ENCODE measurements around the gene MARK3.

- no peak for TF ChIP-seq CTCF (IDR thresholded peaks at IDR 0.05)
- no peak for TF ChIP-seq EP300 (IDR thresholded peaks at IDR 0.05)
- TF ChIP-seq POLR2A (IDR thresholded peaks at IDR 0.05) = no peak
- TF ChIP-seq POLR2AphosphoS5 (IDR thresholded peaks at IDR 0.05) = no peak
These were observed 37.1 kb upstream of the MARK3 start for GRCh38 chr14:103348154-103348553.
